A673 (cell line): Measurements from ENCODE around the gene DLK2. TPM values are rescaled to one million over a fixed set of nuclear protein-coding genes. Genes with fewer than 3 reads are reported as not detected.

Experiments
- Bru-seq: library from RNA; stranded (reverse); fragments of 400-500 nt; gene quantifications from one replicate; lab custom pipeline; 2021; lab: Mats Ljungman, UMichigan
- BruChase-seq, 2 experiments: library from RNA; stranded (reverse); fragments of 400-500 nt; gene quantifications; one replicate each; lab custom pipeline; 2021; lab: Mats Ljungman, UMichigan
- BruUV-seq: library from RNA; stranded (reverse); fragments of 400-500 nt; replicated peaks from 2 replicates; lab custom pipeline; 2021; lab: Mats Ljungman, UMichigan
- CTCF ChIA-PET: fragments of 300-600 bp; sonication (Branson Sonifier 250); formaldehyde crosslinking; loops from one replicate; lab custom pipeline; 2022; ENCODE audit warnings: antibody characterized with exemption; lab: Charles Lee
- POLR2A ChIA-PET: fragments of 300-600 bp; sonication (Branson Sonifier 250); formaldehyde crosslinking; loops from one replicate; lab custom pipeline; 2022; ENCODE audit warnings: antibody characterized with exemption; ENCODE audit not compliant: low non-redundant PET; lab: Charles Lee
- DNase-seq: peaks from one replicate; pipeline ENCODE4 v3.0.0-alpha.2; 2015; ENCODE audit warnings: low spot score
- H3K27ac ChIP-seq: fragments of 200-600 bp; sonication (generic); 2 replicates; pipeline ENCODE4 v1.5.1; 2016; ENCODE audit warnings: mixed run types, low read depth, mild to moderate bottlenecking, mixed read lengths, antibody characterized with exemption, low read length; ENCODE audit not compliant: poor library complexity, severe bottlenecking
- H3K27me3 ChIP-seq: fragments of 200-600 bp; sonication (generic); replicated peaks from 2 replicates; pipeline ENCODE4 v1.6.1; 2017; ENCODE audit warnings: mixed run types, low read depth, mild to moderate bottlenecking, mixed read lengths, antibody characterized with exemption, low read length; ENCODE audit not compliant: insufficient read depth, poor library complexity
- H3K36me3 ChIP-seq: fragments of 200-600 bp; sonication (generic); 2 replicates; pipeline ENCODE4 v1.6.1; 2016; ENCODE audit warnings: mixed run types, mild to moderate bottlenecking, mixed read lengths, antibody characterized with exemption, low read length; ENCODE audit not compliant: insufficient read depth, poor library complexity, severe bottlenecking
- H3K4me1 ChIP-seq: fragments of 200-600 bp; sonication (generic); 2 replicates; pipeline ENCODE4 v1.6.1; 2017; ENCODE audit warnings: mixed run types, mild to moderate bottlenecking, mixed read lengths, antibody characterized with exemption, low read length; ENCODE audit not compliant: insufficient read depth, poor library complexity, severe bottlenecking
- H3K4me3 ChIP-seq: fragments of 200-600 bp; sonication (generic); 2 replicates; pipeline ENCODE4 v1.5.1; 2016; ENCODE audit warnings: low read depth, mixed run types, mild to moderate bottlenecking, mixed read lengths, low read length; ENCODE audit not compliant: poor library complexity, severe bottlenecking
- H3K9me3 ChIP-seq: fragments of 200-600 bp; sonication (generic); 2 replicates; pipeline ENCODE4 v1.6.1; 2016; ENCODE audit warnings: mixed run types, low read depth, mild to moderate bottlenecking, mixed read lengths, antibody characterized with exemption, low read length; ENCODE audit not compliant: poor library complexity, severe bottlenecking
- CTCF ChIP-seq: fragments of 300-800, 200-600 bp; sonication (generic); conservative IDR thresholded peaks from 2 replicates; pipeline ENCODE4 v1.5.1; 2017; ENCODE audit warnings: low read depth, mild to moderate bottlenecking, antibody characterized with exemption, low read length, moderate library complexity, mixed read lengths
- EZH2 ChIP-seq: fragments of 200-600 bp; sonication (generic); IDR thresholded peaks from 2 replicates; pipeline ENCODE4 v1.6.1; 2017; ENCODE audit warnings: borderline replicate concordance, low read depth, mild to moderate bottlenecking, mixed read lengths, antibody characterized with exemption, low read length; ENCODE audit not compliant: poor library complexity, severe bottlenecking
- intact Hi-C: fragments of 100-400 bp; cut with micrococcal nuclease; formaldehyde crosslinking; loops from one replicate; pipeline ENCODE4 v1.10.0; 2022; ENCODE audit not compliant: unreplicated experiment
- long read RNA-seq: library from polyadenylated mRNA; stranded (forward); transcript quantifications from one replicate; pipeline ENCODE4 v2.0.0, GENCODE V29; 2022
- total RNA-seq: library from RNA; stranded (reverse); gene quantifications from 2 replicates; pipeline ENCODE4 v1.2.3, GENCODE V29; 2021

Gene DLK2
- total RNA-seq (0.37 and 0.67 TPM in 2 replicates), Bru-seq, nascent RNA (not detected), BruChase-seq, experiment 1, labeled RNA remaining after a 2-hour chase (percentile 11 among the genes with signal in this experiment), BruChase-seq, experiment 2, labeled RNA remaining after a 6-hour chase (not detected)
- long read RNA-seq, partial matches to known transcripts: 0 of 1 reads
- long read RNA-seq, other reads (novel, unspliced or antisense): 0 of 1 reads

- Histone ChIP-seq H3K4me1 (peaks cover 10% of the 10 kb centered on the region), H3K27me3 (no peaks in the 10 kb centered on the region), H3K27ac (no peak within 1 kb of the TSS), H3K4me3 (peak within 1 kb of the TSS; percentile 47), H3K9me3 (no peaks in the 10 kb centered on the region), H3K36me3 (no peaks in the 10 kb centered on the region)
- ChIA-PET POLR2A (no interaction called here), CTCF (interaction anchor here (0.6 to 2.0 kb wide), 5 partner anchors 25 to 54 kb away, joined by 3 to 10 read pairs (median 4); partner anchors contain the start of genes ABCC10 and LRRC73)
- TF ChIP-seq CTCF (no peak), EZH2 (no peak)
- intact Hi-C loops: loop anchor here (1.0 kb wide), 1 partner anchor 51 kb away; no protein-coding TSS in a partner anchor
- no TSS peak for BruUV-seq
- peak; percentile 46 for DNase-seq
Measured at GRCh38 chr6:43455531-43456428, at the start of gene DLK2. DLK2 (minus strand) TSS chr6:43455548; CDS start chr6:43454825, 723 bp downstream.

- CTCF ChIA-PET: interaction anchor here (0.6 kb wide), 1 partner anchor 47 kb away, joined by 4 read pairs; no protein-coding TSS in a partner anchor
- H3K27ac ChIP-seq: no peak overlapping the region
- intact Hi-C loops: loop anchor here (10.0 kb wide), 1 partner anchor 239 kb away; no protein-coding TSS in a partner anchor
- H3K36me3 ChIP-seq: peaks cover 48% of the 10 kb centered on the region
- no peak for DNase-seq
- H3K9me3 ChIP-seq: no peaks in the 10 kb centered on the region
- no peaks in the 10 kb centered on the region for H3K4me1 ChIP-seq
- TF ChIP-seq EZH2: no peak
- no peak for TF ChIP-seq CTCF
- POLR2A ChIA-PET: no interaction called here
- no peaks in the 10 kb centered on the region for H3K27me3 ChIP-seq
- no TSS peak for BruUV-seq
- H3K4me3 ChIP-seq: no peak overlapping the region
Measured at GRCh38 chr6:43503443-43503842, 48.1 kb upstream of the DLK2 start.

- BruUV-seq: no TSS peak
- intact Hi-C loops: loop anchor here (10.0 kb wide), 1 partner anchor 238 kb away; no protein-coding TSS in a partner anchor
- Histone ChIP-seq H3K9me3 (no peaks in the 10 kb centered on the region), H3K4me1 (no peaks in the 10 kb centered on the region), H3K27me3 (no peaks in the 10 kb centered on the region), H3K27ac (no peak overlapping the region), H3K4me3 (no peak overlapping the region), H3K36me3 (peaks cover 50% of the 10 kb centered on the region)
- CTCF ChIA-PET: no interaction called here
- POLR2A ChIA-PET: no interaction called here
- TF ChIP-seq CTCF (no peak), EZH2 (no peak)
- no peak for DNase-seq
Measured at GRCh38 chr6:43502666-43503065, 47.3 kb upstream of the DLK2 start.
